Activated B cell treated with CpG ODN at 0.5 μM for 24 hours (primary cell): ENCODE data around the gene CSAD. TPM values are rescaled to one million over a fixed set of nuclear protein-coding genes. Genes with fewer than 3 reads are reported as not detected.

Experiments
- ATAC-seq: fragments of 200-7000 bp; cut with Tn5 transposase; one replicate; pipeline ENCODE4 v1.10.0; 2021; ENCODE audit warnings: low read depth, mild to moderate bottlenecking, moderate library complexity
- CTCF ChIA-PET: fragments of 350-600 bp; sonication (Branson Sonifier 250); formaldehyde crosslinking; loops from one replicate; lab custom pipeline; 2021; ENCODE audit warnings: antibody characterized with exemption; lab: Charles Lee
- POLR2A ChIA-PET: fragments of 350-600 bp; sonication (Branson Sonifier 250); formaldehyde crosslinking; loops from one replicate; lab custom pipeline; 2021; ENCODE audit warnings: antibody characterized with exemption; lab: Charles Lee
- DNase-seq: peaks from one replicate; pipeline ENCODE4 v3.0.0; 2022
- H3K27ac Mint-ChIP-seq: one replicate; pipeline ENCODE4 v1.8.0; 2020; ENCODE audit warnings: mixed read lengths
- H3K27me3 Mint-ChIP-seq: one replicate; pipeline ENCODE4 v1.8.0; 2021; ENCODE audit warnings: mixed read lengths
- H3K36me3 Mint-ChIP-seq: one replicate; pipeline ENCODE4 v1.8.0; 2021; ENCODE audit warnings: low read depth, mixed read lengths
- H3K4me1 Mint-ChIP-seq: one replicate; pipeline ENCODE4 v1.8.0; 2021; ENCODE audit warnings: mixed read lengths
- H3K4me3 Mint-ChIP-seq: one replicate; pipeline ENCODE4 v1.8.0; 2020; ENCODE audit warnings: mild to moderate bottlenecking, mixed read lengths
- H3K9me3 Mint-ChIP-seq: one replicate; pipeline ENCODE4 v1.8.0; 2020; ENCODE audit warnings: mixed read lengths
- intact Hi-C: fragments of 100-400 bp; cut with micrococcal nuclease; formaldehyde crosslinking; loops from one replicate; pipeline ENCODE4 v1.15.1; 2024
- total RNA-seq: library from RNA; stranded (reverse); gene quantifications from 2 replicates; pipeline ENCODE4 v1.2.3, GENCODE V29; 2022
- TF ChIP-seq, protein P1 (sequence below): fragments of 200-600 bp; IDR thresholded peaks from one replicate; pipeline ENCODE4 v1.8.0; 2022; ENCODE audit warnings: antibody characterized with exemption, mild to moderate bottlenecking

Gene CSAD
- total RNA-seq, 1 donor from 2014 or later = 34.6 TPM

DNA sequence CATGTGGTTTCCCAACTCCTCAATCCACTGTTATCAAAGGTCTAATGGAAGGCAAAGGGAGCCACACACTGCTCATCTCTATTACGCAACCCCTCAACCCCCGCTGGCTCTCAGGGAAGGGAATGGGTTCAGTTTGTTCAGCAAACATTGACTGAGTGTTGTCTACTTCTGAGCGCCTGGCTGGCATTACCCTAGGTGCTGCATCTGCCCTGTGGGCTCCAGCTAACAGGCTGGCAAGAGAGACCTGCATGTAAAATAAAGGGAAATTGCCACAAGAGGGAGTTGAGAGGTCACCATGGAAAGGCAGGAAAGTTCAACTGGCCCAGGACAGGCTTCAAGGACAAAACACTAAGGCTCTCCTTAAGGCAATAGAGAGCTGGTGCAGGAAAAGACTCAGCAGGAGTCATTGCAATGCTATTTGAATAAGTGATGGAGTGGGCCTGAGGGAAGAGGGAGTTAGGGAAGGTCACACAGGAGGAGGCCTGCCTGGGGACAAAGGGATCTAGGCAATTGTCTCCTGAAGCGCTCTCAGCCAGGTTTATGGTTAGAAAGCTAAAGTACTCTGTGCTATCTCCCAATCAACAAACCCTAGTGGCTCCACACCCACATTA lies 5.7 kb downstream of the CSAD start:
- intact Hi-C loops = no loop called here
- ChIA-PET CTCF (interaction anchor here (0.7 to 1.8 kb wide), 2 partner anchors 11 to 23 kb away, joined by 5 to 10 read pairs; no protein-coding TSS in a partner anchor), POLR2A (no interaction called here)
- Mint-ChIP-seq H3K4me1 (peaks cover 11% of the 10 kb centered on the region), H3K27ac (no peak overlapping the region), H3K27me3 (no peaks in the 10 kb centered on the region), H3K9me3 (no peaks in the 10 kb centered on the region), H3K4me3 (no peak overlapping the region), H3K36me3 (peaks cover 13% of the 10 kb centered on the region)
- DNase-seq = no peak
- TF ChIP-seq, protein P1, sequence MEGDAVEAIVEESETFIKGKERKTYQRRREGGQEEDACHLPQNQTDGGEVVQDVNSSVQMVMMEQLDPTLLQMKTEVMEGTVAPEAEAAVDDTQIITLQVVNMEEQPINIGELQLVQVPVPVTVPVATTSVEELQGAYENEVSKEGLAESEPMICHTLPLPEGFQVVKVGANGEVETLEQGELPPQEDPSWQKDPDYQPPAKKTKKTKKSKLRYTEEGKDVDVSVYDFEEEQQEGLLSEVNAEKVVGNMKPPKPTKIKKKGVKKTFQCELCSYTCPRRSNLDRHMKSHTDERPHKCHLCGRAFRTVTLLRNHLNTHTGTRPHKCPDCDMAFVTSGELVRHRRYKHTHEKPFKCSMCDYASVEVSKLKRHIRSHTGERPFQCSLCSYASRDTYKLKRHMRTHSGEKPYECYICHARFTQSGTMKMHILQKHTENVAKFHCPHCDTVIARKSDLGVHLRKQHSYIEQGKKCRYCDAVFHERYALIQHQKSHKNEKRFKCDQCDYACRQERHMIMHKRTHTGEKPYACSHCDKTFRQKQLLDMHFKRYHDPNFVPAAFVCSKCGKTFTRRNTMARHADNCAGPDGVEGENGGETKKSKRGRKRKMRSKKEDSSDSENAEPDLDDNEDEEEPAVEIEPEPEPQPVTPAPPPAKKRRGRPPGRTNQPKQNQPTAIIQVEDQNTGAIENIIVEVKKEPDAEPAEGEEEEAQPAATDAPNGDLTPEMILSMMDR = no peak
- ATAC-seq = no peak

DNA sequence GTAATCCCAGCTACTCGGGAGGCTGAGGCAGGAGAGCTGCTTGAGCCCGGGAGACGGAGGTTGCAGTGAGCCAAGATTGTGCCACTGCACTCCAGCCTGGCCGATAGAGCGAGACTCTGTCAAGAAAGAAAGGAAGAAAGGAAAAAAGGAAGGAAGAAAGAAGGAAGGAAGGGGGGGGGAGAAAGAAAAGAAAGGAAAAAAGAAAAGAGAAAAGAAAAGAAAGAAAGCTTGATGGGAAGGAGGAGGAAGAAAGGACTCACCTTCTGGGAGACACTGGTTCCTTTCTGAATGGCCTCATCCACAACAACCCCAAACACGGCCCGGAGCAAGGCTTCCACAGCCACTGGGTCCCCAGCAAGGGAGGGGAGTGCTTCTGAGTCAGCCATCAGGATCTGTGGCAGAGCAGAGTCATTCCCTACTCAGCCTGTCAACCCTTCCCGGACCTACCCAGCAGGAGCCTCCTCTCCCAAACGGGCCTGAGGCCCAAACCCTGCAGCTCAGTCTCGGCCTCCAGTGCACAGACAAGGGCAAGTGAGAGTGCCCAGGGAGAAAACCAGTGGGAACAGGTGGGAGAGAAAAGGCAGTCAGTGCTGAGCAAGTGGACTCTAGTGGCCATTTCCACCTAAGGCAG lies 7.5 kb downstream of the CSAD start:
- DNase-seq (no peak), ATAC-seq (no peak)
- ChIA-PET POLR2A (no interaction called here), CTCF (interaction anchor here (1.8 kb wide), 1 partner anchor 14 kb away, joined by 5 read pairs; no protein-coding TSS in a partner anchor)
- Mint-ChIP-seq H3K27me3 (no peaks in the 10 kb centered on the region), H3K4me1 (no peaks in the 10 kb centered on the region), H3K36me3 (peaks cover 17% of the 10 kb centered on the region), H3K4me3 (no peak overlapping the region), H3K9me3 (no peaks in the 10 kb centered on the region), H3K27ac (no peak overlapping the region)
- intact Hi-C loops = no loop called here
- TF ChIP-seq, protein P1 = no peak

DNA sequence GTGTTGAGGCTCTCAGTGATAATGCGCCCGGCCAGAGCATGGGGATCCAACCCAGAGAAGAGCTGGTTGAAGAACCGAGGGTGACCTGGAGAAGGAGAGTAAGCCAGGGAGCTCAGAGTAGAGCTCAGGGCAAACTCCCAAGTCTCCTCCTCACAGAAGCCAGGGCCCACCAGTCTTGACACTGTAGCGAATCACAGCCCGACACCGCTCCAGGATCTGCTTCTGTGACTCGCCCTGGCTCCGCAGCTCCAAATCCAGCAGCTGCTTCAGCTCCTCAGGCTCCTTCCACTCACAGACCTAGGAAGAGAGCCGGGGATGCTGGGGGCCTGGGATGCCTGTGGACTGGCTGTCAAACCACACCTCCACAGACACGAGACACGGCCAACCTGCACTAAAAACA lies 8.4 kb downstream of the CSAD start:
- CTCF ChIA-PET = interaction anchor here (1.8 kb wide), 1 partner anchor 13 kb away, joined by 5 read pairs; no protein-coding TSS in a partner anchor
- DNase-seq (no peak), ATAC-seq (no peak)
- TF ChIP-seq, protein P1 = no peak
- Mint-ChIP-seq H3K4me1 (no peaks in the 10 kb centered on the region), H3K27me3 (no peaks in the 10 kb centered on the region), H3K4me3 (no peak overlapping the region), H3K36me3 (peaks cover 17% of the 10 kb centered on the region), H3K9me3 (no peaks in the 10 kb centered on the region), H3K27ac (no peak overlapping the region)
- intact Hi-C loops = no loop called here
- POLR2A ChIA-PET = no interaction called here

DNA sequence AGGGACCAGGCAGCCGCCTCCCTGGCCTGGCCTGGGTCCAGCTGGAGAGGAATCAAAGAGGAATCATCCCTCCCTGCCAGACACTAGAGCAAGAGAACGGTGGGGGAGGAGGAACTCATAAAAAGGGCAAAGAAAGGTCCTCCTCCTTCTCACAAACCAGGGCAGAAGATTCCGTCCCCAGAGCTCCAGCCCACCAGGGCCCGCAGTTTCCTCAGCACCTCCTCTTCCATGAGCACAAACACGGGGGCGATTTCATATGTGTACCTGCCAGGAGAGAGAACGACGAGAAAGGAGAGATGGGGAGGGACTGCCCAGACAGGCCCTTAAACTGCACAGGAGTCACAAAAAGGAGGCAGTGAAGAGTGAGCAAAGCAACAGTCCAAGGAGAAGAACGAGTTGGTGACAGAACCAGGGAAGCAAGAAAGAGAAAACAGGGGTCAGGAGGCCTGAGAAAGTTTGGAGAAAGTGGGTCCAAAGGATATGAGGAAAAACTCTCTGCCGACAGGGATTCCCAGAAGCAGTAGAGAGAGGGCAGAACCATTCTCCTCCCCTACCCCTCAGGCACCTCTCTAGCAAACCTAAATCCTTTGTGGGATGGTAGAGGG lies 8.9 kb downstream of the CSAD start:
- Mint-ChIP-seq H3K4me3 (no peak overlapping the region), H3K36me3 (peaks cover 17% of the 10 kb centered on the region), H3K27me3 (no peaks in the 10 kb centered on the region), H3K4me1 (no peaks in the 10 kb centered on the region), H3K27ac (no peak overlapping the region), H3K9me3 (no peaks in the 10 kb centered on the region)
- ChIA-PET CTCF (no interaction called here), POLR2A (no interaction called here)
- DNase-seq = no peak
- intact Hi-C loops = no loop called here
- ATAC-seq = no peak
- TF ChIP-seq, protein P1 = no peak
